Lower leg skin (tissue), 3 donors: Measurements from ENCODE around the gene FSTL1.

Experiments used
- CTCF ChIP-seq, 3 donors: fragments of 450-650 bp; IDR thresholded peaks; one replicate each; pipeline ENCODE4 v1.5.1; 2016; ENCODE audit warnings: antibody characterized with exemption in 3 of 3, mild to moderate bottlenecking in 3 of 3, moderate library complexity in 2 of 3
- POLR2A ChIP-seq, 2 donors: fragments of 450-650 bp; IDR thresholded peaks; one replicate each; pipeline ENCODE4 v1.6.1; 2016 to 2017; ENCODE audit warnings: antibody characterized with exemption in 2 of 2, mild to moderate bottlenecking in 1 of 2, moderate library complexity in 1 of 2

GRCh38 chr3:120424976-120425570 lies 25.7 kb downstream of the FSTL1 start:
- TF ChIP-seq CTCF (IDR thresholded peaks at IDR 0.05) (no peak), POLR2A (IDR thresholded peaks at IDR 0.05) (no peak)
